Lower leg skin (tissue), 3 donors: ENCODE measurements around the gene POLR3A.

Experiments used
- CTCF ChIP-seq, 3 donors: fragments of 450-650 bp; IDR thresholded peaks; one replicate each; pipeline ENCODE4 v1.5.1; 2016; ENCODE audit warnings: antibody characterized with exemption in 3 of 3, mild to moderate bottlenecking in 3 of 3, moderate library complexity in 2 of 3
- POLR2A ChIP-seq, 2 donors: fragments of 450-650 bp; IDR thresholded peaks; one replicate each; pipeline ENCODE4 v1.6.1; 2016 to 2017; ENCODE audit warnings: antibody characterized with exemption in 2 of 2, mild to moderate bottlenecking in 1 of 2, moderate library complexity in 1 of 2

- TF ChIP-seq POLR2A (IDR thresholded peaks at IDR 0.05) (no peak), CTCF (IDR thresholded peaks at IDR 0.05) (no peak)
Measured at GRCh38 chr10:77959887-77960455, 69.3 kb downstream of the POLR3A start.
